Mesodermal cell (in vitro differentiated cells): ENCODE results near the gene EPM2A. TPM values are rescaled to one million over a fixed set of nuclear protein-coding genes. Genes with fewer than 3 reads are reported as not detected.

ENCODE experiments used
- H3K27ac ChIP-seq: 2 replicates; pipeline ENCODE4 v1.7.0; 2013; ENCODE audit warnings: mild to moderate bottlenecking, low read depth, low read length, moderate library complexity; ENCODE audit not compliant: severe bottlenecking
- H3K36me3 ChIP-seq: 2 replicates; pipeline ENCODE4 v1.7.1; 2013; ENCODE audit warnings: mild to moderate bottlenecking, low read length, moderate library complexity; ENCODE audit not compliant: control insufficient read depth, insufficient read depth
- H3K4me1 ChIP-seq: one replicate; pipeline ENCODE4 v1.7.1; 2013; ENCODE audit warnings: mild to moderate bottlenecking, low read length; ENCODE audit not compliant: insufficient read depth, control insufficient read depth, poor library complexity, severe bottlenecking
- H3K4me3 ChIP-seq: 2 replicates; pipeline ENCODE4 v1.7.0; 2013; ENCODE audit warnings: low read length, control low read depth, mild to moderate bottlenecking; ENCODE audit not compliant: insufficient read depth, poor library complexity, severe bottlenecking; ENCODE audit errors: extremely low read depth
- H3K9me3 ChIP-seq: 2 replicates; pipeline ENCODE4 v1.7.1; 2013; ENCODE audit warnings: mild to moderate bottlenecking, low read length, moderate library complexity; ENCODE audit not compliant: control insufficient read depth
- WGBS, 2 experiments: methylation state at CpG; one replicate each; pipeline ENCODE4 v1.1.5; 2013; ENCODE audit warnings: missing lambda C conversion rate in 2 of 2; ENCODE audit not compliant: insufficient coverage in 2 of 2; 5-methylcytosine and 5-hydroxymethylcytosine counted together
- polyA plus RNA-seq, 2 experiments: library from polyadenylated mRNA; stranded (reverse); fragments of 50-300 nt; gene quantifications; one replicate each; pipeline ENCODE4 v1.2.3, GENCODE V29; 2013

EPM2A gene
- polyA plus RNA-seq (2013, experiment 1 of 2) = 5.0 TPM
- polyA plus RNA-seq (2013, experiment 2 of 2) = 4.8 TPM

DNA sequence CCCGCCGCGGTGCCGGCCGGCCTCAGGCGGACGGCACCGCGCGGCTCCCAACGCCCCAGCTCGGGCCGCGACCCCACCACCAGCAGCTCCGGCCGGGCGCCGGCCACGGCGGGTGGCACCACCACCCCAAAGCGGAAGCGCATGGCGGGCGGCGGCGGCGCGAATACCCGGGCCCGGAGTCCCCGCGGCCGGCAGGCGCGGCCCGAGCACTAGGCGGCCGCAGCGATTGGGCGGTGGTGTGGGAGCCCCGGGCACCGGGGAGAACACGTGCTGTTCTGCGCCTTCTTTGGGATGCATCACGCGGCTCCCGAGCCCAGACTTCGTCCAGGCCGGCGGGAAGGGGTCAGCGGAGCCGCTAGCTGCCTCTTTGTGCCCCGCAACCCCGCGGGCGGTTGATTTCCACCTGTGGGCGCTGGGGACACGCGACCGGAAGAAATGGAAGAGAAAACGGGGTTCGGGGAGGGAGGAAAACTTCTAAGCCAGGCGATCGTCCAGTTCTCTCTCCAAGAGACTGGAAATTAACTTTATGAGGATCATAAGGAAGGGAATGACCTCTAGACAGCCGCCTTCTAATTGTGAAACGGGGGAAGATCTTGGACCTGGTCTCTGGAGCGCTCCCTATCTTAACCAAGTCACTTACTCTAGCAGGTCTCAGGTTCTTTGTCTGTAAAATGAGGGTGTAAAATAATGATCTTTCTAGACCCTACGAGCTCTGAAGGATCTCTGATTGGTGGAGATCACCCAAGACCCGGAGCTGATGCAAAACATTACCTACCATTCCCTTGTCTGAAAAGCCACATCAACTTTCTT is at the start of gene EPM2A:
Gene EPM2A (minus strand): TSS at position 165 of the 810 bp plus-strand sequence. CDS start 22 bp downstream, at position 143.
- Histone ChIP-seq H3K36me3 (no peaks in the 10 kb centered on the region), H3K4me1 (peaks cover 12% of the 10 kb centered on the region), H3K9me3 (peaks cover 2% of the 10 kb centered on the region), H3K4me3 (peak within 1 kb of the TSS; percentile 59), H3K27ac (peak within 1 kb of the TSS; percentile 96)
- 0 to 1% methylated on average over 42 to 59 of the region's 69 CpGs for WGBS, 2 experiments

- peaks cover 10% of the 10 kb centered on the region for H3K36me3 ChIP-seq
- no peaks in the 10 kb centered on the region for H3K9me3 ChIP-seq
- H3K4me1 ChIP-seq = no peaks in the 10 kb centered on the region
- WGBS, 2 experiments = 100% methylated on average over 1 of the region's 1 CpG; no CpG with 5 or more reads in 1 of the 2 experiments
- H3K27ac ChIP-seq = no peak overlapping the region
- no peak overlapping the region for H3K4me3 ChIP-seq
These were observed 49.4 kb upstream of the EPM2A start for GRCh38 chr6:145784683-145785082.

GRCh38 chr6:145783796-145784195 is 48.5 kb upstream of the EPM2A start:
- Histone ChIP-seq H3K9me3 (no peaks in the 10 kb centered on the region), H3K4me3 (no peak overlapping the region), H3K4me1 (no peaks in the 10 kb centered on the region), H3K27ac (no peak overlapping the region), H3K36me3 (peaks cover 10% of the 10 kb centered on the region)
- WGBS, 2 experiments = 100% methylated on average over 1 to 2 of the region's 5 CpGs

- no peaks in the 10 kb centered on the region for H3K36me3 ChIP-seq
- H3K4me3 ChIP-seq = no peak overlapping the region
- whole genome bisulfite sequencing, 2 experiments = 100% methylated on average over 1 of the region's 1 CpG; no CpG with 5 or more reads in 1 of the 2 experiments
- no peak overlapping the region for H3K27ac ChIP-seq
- H3K4me1 ChIP-seq = no peaks in the 10 kb centered on the region
- no peaks in the 10 kb centered on the region for H3K9me3 ChIP-seq
These were observed 37.5 kb upstream of the EPM2A start for GRCh38 chr6:145772846-145773245.

- H3K36me3 ChIP-seq = no peaks in the 10 kb centered on the region
These were observed 30.1 kb upstream of the EPM2A start for GRCh38 chr6:145765449-145765848.

GRCh38 chr6:145763742-145764141 is 28.4 kb upstream of the EPM2A start:
- Histone ChIP-seq H3K36me3 (no peaks in the 10 kb centered on the region), H3K4me3 (no peak overlapping the region), H3K27ac (no peak overlapping the region), H3K4me1 (no peaks in the 10 kb centered on the region), H3K9me3 (no peaks in the 10 kb centered on the region)

More at GRCh38 chr6:145765449-145765848, 30.1 kb upstream of the EPM2A start:
- no peaks in the 10 kb centered on the region for H3K9me3 ChIP-seq
- H3K27ac ChIP-seq = no peak overlapping the region
- no peaks in the 10 kb centered on the region for H3K4me1 ChIP-seq
- no peak overlapping the region for H3K4me3 ChIP-seq

- Histone ChIP-seq H3K4me3 (no peak overlapping the region), H3K36me3 (no peaks in the 10 kb centered on the region)
These were observed 26.3 kb upstream of the EPM2A start for GRCh38 chr6:145761584-145761983.

DNA sequence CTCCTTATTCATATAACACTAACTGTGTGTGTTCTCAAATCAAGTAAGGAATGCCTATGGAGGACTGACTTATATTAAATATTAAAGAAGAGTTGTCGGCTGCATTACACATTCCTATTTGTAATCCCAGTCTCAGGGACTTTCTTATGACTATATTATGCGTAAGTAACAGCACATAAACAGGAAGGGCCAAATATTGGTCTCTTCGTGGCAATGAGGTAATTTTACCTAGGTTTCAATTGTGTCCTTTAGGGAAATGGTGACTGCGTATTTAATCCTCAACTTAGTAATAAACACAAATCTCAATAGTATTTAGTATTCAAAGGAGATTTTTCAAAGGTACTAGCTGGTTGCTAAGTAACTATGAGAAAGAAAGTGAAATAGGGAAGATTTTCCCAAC is 22.8 kb upstream of the EPM2A start:
- no peak overlapping the region for H3K4me3 ChIP-seq
- H3K9me3 ChIP-seq = no peaks in the 10 kb centered on the region
- H3K27ac ChIP-seq = no peak overlapping the region
- no peaks in the 10 kb centered on the region for H3K36me3 ChIP-seq
- H3K4me1 ChIP-seq = no peaks in the 10 kb centered on the region
- WGBS, 2 experiments = no CpG with 5 or more reads among the region's 4 CpGs

More at GRCh38 chr6:145761584-145761983, 26.3 kb upstream of the EPM2A start:
- H3K27ac ChIP-seq = no peak overlapping the region
- H3K9me3 ChIP-seq = no peaks in the 10 kb centered on the region
- no peaks in the 10 kb centered on the region for H3K4me1 ChIP-seq

GRCh38 chr6:145756170-145756662 is 20.9 kb upstream of the EPM2A start:
- H3K9me3 ChIP-seq = no peaks in the 10 kb centered on the region
- H3K27ac ChIP-seq = no peak overlapping the region
- no peaks in the 10 kb centered on the region for H3K36me3 ChIP-seq
- no peak overlapping the region for H3K4me3 ChIP-seq
- WGBS, 2 experiments = no CpG with 5 or more reads among the region's 1 CpG
- H3K4me1 ChIP-seq = no peaks in the 10 kb centered on the region

GRCh38 chr6:145755682-145756081 is 20.4 kb upstream of the EPM2A start:
- H3K36me3 ChIP-seq = no peaks in the 10 kb centered on the region
- no peak overlapping the region for H3K4me3 ChIP-seq
- H3K4me1 ChIP-seq = no peaks in the 10 kb centered on the region
- no peaks in the 10 kb centered on the region for H3K9me3 ChIP-seq
- no peak overlapping the region for H3K27ac ChIP-seq

DNA sequence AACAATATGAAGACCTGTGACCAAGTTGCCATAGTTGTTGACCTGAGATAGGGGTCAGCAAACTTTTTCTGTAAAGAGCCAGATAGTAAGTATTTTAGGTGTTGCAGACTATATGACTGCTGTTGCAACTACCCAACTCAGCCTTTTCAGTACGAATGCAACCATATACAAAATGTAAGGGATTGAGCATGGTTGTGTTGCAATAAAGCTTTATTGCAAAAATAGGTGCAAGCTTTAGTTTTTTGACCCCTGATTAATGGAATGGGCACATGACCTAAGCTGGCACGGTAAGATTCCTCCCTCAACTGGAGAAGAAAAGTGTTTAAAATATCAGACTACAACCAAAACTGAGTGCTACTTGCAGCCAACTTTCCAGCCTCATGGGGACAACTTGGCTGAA is 17.3 kb upstream of the EPM2A start:
- WGBS, 2 experiments = 100% methylated on average over 1 of the region's 2 CpGs; no CpG with 5 or more reads in 1 of the 2 experiments
- H3K4me3 ChIP-seq = no peak overlapping the region
- no peaks in the 10 kb centered on the region for H3K9me3 ChIP-seq
- H3K4me1 ChIP-seq = peaks cover 4% of the 10 kb centered on the region
- no peak overlapping the region for H3K27ac ChIP-seq
- no peaks in the 10 kb centered on the region for H3K36me3 ChIP-seq
